Measurements from ENCODE around the gene UMAD1. TPM values are rescaled to one million over a fixed set of nuclear protein-coding genes. Genes with fewer than 3 reads are reported as not detected.

UMAD1 gene
- total RNA-seq, 1 donor, result 17.0 TPM

GRCh38 chr7:7764520-7765396 lies 124.2 kb downstream of the UMAD1 start:
- no peak for DNase-seq (ENCODE audit: insufficient read length, low spot score, missing footprints)
- H3K36me3 ChIP-seq (ENCODE audit: insufficient read depth, low read length), result no peaks in the 10 kb centered on the region
- no peaks in the 10 kb centered on the region for H3K79me2 ChIP-seq (ENCODE audit: insufficient read depth, low read length)
- peaks cover 19% of the 10 kb centered on the region for H3K4me1 ChIP-seq (ENCODE audit: insufficient read depth, low read length)
- no peak overlapping the region for H3K27ac ChIP-seq (ENCODE audit: low read depth, low read length)
- no peak for TF ChIP-seq CTCF (IDR thresholded peaks at IDR 0.05; ENCODE audit: extremely low read depth, low read depth, low read length)
- no peaks in the 10 kb centered on the region for H3K27me3 ChIP-seq (ENCODE audit: insufficient read depth, low read length)
- H3K4me3 ChIP-seq (ENCODE audit: insufficient read depth, low read length), result no peak overlapping the region
- no peaks in the 10 kb centered on the region for H4K20me1 ChIP-seq (ENCODE audit: insufficient read depth, low read length)
- no peak overlapping the region for H3K4me2 ChIP-seq (ENCODE audit: insufficient read depth, low read length)
- H2AFZ ChIP-seq (ENCODE audit: low read length), result no peak overlapping the region
- no peaks in the 10 kb centered on the region for H3K9me3 ChIP-seq (ENCODE audit: low read depth, low read length)

GRCh38 chr7:7765422-7765821 lies 124.9 kb downstream of the UMAD1 start:
- no peak overlapping the region for H2AFZ ChIP-seq (ENCODE audit: low read length)
- DNase-seq (ENCODE audit: insufficient read length, low spot score, missing footprints), result no peak
- no peaks in the 10 kb centered on the region for H3K79me2 ChIP-seq (ENCODE audit: insufficient read depth, low read length)
- no peaks in the 10 kb centered on the region for H4K20me1 ChIP-seq (ENCODE audit: insufficient read depth, low read length)
- H3K4me2 ChIP-seq (ENCODE audit: insufficient read depth, low read length), result no peak overlapping the region
- no peak overlapping the region for H3K4me3 ChIP-seq (ENCODE audit: insufficient read depth, low read length)
- TF ChIP-seq CTCF (IDR thresholded peaks at IDR 0.05; ENCODE audit: extremely low read depth, low read depth, low read length), result no peak
- H3K9me3 ChIP-seq (ENCODE audit: low read depth, low read length), result no peaks in the 10 kb centered on the region
- no peaks in the 10 kb centered on the region for H3K27me3 ChIP-seq (ENCODE audit: insufficient read depth, low read length)
- no peaks in the 10 kb centered on the region for H3K36me3 ChIP-seq (ENCODE audit: insufficient read depth, low read length)
- H3K27ac ChIP-seq (ENCODE audit: low read depth, low read length), result no peak overlapping the region
- H3K4me1 ChIP-seq (ENCODE audit: insufficient read depth, low read length), result peaks cover 26% of the 10 kb centered on the region

GRCh38 chr7:7766671-7767070 lies 126.1 kb downstream of the UMAD1 start:
- no peaks in the 10 kb centered on the region for H3K9me3 ChIP-seq (ENCODE audit: low read depth, low read length)
- H4K20me1 ChIP-seq (ENCODE audit: insufficient read depth, low read length), result no peaks in the 10 kb centered on the region
- TF ChIP-seq CTCF (IDR thresholded peaks at IDR 0.05; ENCODE audit: extremely low read depth, low read depth, low read length), result no peak
- DNase-seq (ENCODE audit: insufficient read length, low spot score, missing footprints), result no peak
- no peaks in the 10 kb centered on the region for H3K27me3 ChIP-seq (ENCODE audit: insufficient read depth, low read length)
- no peak overlapping the region for H3K4me2 ChIP-seq (ENCODE audit: insufficient read depth, low read length)
- H2AFZ ChIP-seq (ENCODE audit: low read length), result no peak overlapping the region
- no peaks in the 10 kb centered on the region for H3K79me2 ChIP-seq (ENCODE audit: insufficient read depth, low read length)
- H3K36me3 ChIP-seq (ENCODE audit: insufficient read depth, low read length), result no peaks in the 10 kb centered on the region
- H3K4me3 ChIP-seq (ENCODE audit: insufficient read depth, low read length), result no peak overlapping the region
- H3K27ac ChIP-seq (ENCODE audit: low read depth, low read length), result no peak overlapping the region
- H3K4me1 ChIP-seq (ENCODE audit: insufficient read depth, low read length), result peaks cover 31% of the 10 kb centered on the region

GRCh38 chr7:7768977-7769709 lies 128.6 kb downstream of the UMAD1 start:
- Histone ChIP-seq H3K27me3 (ENCODE audit: insufficient read depth, low read length) (no peaks in the 10 kb centered on the region), H3K4me2 (ENCODE audit: insufficient read depth, low read length) (no peak overlapping the region), H2AFZ (ENCODE audit: low read length) (no peak overlapping the region), H3K9me3 (ENCODE audit: low read depth, low read length) (no peaks in the 10 kb centered on the region), H3K36me3 (ENCODE audit: insufficient read depth, low read length) (no peaks in the 10 kb centered on the region), H3K79me2 (ENCODE audit: insufficient read depth, low read length) (no peaks in the 10 kb centered on the region), H3K4me3 (ENCODE audit: insufficient read depth, low read length) (no peak overlapping the region), H4K20me1 (ENCODE audit: insufficient read depth, low read length) (no peaks in the 10 kb centered on the region), H3K27ac (ENCODE audit: low read depth, low read length) (no peak overlapping the region), H3K4me1 (ENCODE audit: insufficient read depth, low read length) (peaks cover 35% of the 10 kb centered on the region)
- TF ChIP-seq CTCF (IDR thresholded peaks at IDR 0.05; ENCODE audit: extremely low read depth, low read depth, low read length), result no peak
- no peak for DNase-seq (ENCODE audit: insufficient read length, low spot score, missing footprints)
